NOMO-1 treated with dmso at 0.1 percent for 144 hours (cell line): ENCODE results near the gene CNBD2.
"Not testable (repeated sequence)": the region's sequence is repeated elsewhere in the genome, so short reads cannot be mapped to it uniquely, and the experiment has no call there.

ENCODE experiments used
- DNase-seq: peaks from one replicate; lab custom pipeline; 2025; ENCODE audit not compliant: unreplicated experiment; lab: John Stamatoyannopoulos, UW

The CNBD2 gene

GRCh38 chr20:35967979-35968640, at the start of gene CNBD2:
Gene CNBD2 (plus strand): TSS chr20:35968590. CDS start chr20:35968763, 173 bp downstream.
- no peak for DNase-seq

- DNase-seq = no peak
These were observed 47.9 kb upstream of the CNBD2 start for GRCh38 chr20:35920523-35920922.

- DNase-seq = no peak
These were observed 39.1 kb upstream of the CNBD2 start for GRCh38 chr20:35929301-35929700.

GRCh38 chr20:35934050-35934449, 34.3 kb upstream of the CNBD2 start:
- DNase-seq = no peak

- no peak for DNase-seq
These were observed 29.1 kb upstream of the CNBD2 start for GRCh38 chr20:35939264-35939663.

DNA sequence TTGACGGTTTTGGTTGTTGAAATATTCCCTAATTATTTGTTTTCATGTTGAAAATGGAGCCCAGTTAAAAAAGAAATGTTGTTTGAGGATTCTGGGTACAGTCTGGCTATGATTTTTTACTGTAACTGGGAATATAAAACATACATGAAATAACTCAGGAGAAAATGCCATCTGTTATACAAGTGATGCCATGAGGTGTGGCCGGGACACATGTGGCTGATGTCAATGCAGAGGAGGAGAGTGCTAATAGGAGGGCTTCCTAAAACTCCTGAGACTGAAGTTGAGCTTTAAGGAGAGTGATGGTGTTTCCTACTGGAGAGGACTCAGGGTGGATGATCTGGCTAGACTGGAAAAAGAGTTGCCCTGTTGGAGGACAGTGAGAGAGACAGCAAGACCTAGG, 26.8 kb upstream of the CNBD2 start:
- DNase-seq = no peak

DNA sequence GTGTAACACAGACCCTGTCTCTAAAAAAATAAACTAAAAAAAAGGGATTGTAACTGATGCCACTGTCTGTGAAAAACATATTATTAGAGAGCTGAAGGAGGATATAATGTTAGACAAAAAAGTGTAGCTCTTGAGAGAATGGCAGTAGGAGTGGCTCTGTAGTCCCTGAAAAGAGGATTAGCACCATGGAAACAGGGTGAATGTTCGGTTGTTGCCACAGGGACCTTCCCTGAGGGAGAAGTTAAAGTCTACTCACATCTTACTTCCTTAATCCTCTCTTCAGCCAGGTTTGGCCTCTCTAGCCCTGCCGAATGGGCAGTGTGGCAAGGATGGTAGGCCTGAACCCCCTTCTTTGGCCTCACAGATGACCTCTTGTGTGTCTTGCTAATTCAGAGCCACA, 26.1 kb upstream of the CNBD2 start:
- DNase-seq = no peak

GRCh38 chr20:35947489-35947888, 20.9 kb upstream of the CNBD2 start:
- no peak for DNase-seq

- DNase-seq = no peak
These were observed 20.5 kb upstream of the CNBD2 start for GRCh38 chr20:35947907-35948306.

DNA sequence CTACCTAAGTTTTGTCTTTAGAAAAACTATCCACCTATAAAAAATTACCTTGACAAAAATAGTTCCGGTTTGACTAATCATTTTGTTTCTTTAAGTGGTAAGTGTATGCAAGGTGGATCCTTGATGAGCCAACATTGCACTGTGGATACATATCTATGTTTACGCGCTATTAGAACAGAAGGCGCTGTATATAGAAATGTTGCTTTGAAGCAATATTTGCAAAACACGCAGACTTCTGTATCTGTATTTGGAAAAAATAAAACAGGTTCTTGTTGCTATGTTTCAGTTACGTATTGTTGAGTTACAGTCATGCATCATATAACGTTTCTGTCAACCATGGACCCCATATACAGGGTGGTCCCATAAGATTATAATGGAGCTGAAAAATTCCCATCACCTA, 18.3 kb upstream of the CNBD2 start:
- no peak for DNase-seq

GRCh38 chr20:35952080-35952479, 16.3 kb upstream of the CNBD2 start:
- not testable (repeated sequence) for DNase-seq

- peak; percentile 85 for DNase-seq
These were observed 15.7 kb upstream of the CNBD2 start for GRCh38 chr20:35952480-35953386.

DNA sequence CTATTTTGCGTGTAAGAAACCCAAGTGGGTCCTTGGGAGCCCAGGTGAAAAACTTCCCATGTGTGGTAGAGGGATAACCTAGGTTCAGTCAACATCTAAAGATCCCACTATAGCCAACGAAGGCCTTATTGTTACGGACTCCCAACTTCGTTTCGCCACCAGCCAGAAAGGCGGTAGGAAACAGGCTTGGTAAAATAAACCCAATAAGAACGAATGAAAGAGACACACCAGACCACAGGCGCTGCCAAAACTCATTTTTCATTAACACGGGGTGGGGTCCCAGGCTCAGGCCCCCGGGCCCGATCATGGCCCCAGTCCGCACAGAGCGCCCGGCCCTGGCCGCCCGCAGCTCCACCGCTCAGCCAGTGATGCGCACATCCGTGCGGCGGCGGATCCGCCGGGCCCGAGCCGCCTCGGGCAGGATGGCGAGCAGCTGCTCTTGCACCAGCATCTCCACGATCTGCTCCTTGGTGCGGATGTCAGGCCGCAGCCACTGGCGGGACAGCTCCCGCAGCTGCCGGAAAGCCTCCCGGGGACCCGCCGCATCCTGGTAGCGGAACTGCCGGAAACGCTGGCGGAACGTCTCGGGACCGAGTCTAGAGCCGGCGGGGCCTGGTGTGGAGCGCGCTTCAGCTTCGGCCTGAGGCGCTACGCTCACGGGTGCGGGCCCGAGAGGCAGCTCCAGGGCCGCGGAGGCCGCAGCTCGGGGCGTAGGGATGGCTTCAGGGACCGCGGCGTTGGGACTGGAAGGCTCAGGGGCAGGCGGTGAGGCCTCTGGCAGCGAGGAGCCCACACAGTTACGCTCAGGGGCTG, 14.8 kb upstream of the CNBD2 start:
- peak; percentile 51 for DNase-seq

DNA sequence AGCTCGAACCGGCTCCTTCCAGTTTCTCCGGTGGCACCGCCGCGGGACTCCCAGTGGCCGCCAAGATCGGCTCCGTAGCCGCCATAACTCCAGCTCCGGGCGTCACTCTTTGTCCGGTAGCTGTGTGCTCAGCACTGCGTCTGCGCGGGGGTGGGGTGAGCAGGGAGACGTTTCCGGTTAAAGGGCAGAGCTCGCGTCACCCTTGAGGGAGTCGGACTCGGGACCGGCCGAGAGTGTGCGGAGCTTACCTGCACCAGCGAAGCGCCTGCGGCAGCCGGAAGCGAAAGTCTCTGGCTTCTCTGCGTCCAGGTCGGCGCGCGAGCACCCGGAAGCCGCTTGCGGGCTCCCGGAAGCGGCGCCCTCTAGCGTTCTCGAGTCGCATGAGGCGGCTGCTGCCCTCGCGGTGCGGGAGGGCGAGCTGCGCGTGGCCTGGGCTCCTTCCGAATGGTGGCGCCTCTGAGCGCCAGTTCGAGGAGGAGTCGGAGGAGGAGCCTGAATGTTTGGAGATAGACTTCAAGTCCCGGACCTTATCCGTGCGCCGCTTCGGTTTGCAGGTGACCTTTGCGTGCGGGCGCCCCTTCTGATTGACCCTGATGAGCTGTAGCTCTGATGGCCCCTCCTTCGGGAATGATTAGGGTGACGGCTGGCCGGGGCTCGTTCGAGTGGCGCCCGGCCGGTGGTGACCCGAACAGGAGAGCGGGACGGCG, 14.0 kb upstream of the CNBD2 start, which contains the start of gene SCAND1:
SCAND1 (minus strand) TSS at position 303 of the 707 bp plus-strand sequence; CDS start at position 85, 218 bp downstream.
- DNase-seq = peak; percentile 93

DNA sequence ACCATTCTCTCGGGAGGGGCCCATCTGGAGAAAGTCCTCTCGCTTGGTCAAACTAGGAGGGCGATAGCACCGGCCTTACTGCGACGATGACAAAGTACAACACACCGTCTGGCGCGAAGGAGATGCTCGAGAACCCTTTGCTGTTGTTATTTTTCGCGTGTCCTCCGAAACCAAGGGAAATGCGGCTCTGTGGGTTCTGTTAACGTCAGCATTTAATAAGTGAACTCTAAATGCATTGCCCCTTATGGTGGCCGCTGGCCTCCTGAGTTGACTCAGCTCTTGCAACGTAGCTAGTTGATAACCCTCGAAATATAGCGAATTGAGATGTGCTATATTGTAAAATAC, 13.5 kb upstream of the CNBD2 start:
- no peak for DNase-seq

- no peak for DNase-seq
These were observed 11.8 kb upstream of the CNBD2 start for GRCh38 chr20:35956616-35957015.

- not testable (repeated sequence) for DNase-seq
These were observed 9.1 kb upstream of the CNBD2 start for GRCh38 chr20:35959291-35959690.

- no peak for DNase-seq
These were observed 4.5 kb upstream of the CNBD2 start for GRCh38 chr20:35963878-35964277.

DNA sequence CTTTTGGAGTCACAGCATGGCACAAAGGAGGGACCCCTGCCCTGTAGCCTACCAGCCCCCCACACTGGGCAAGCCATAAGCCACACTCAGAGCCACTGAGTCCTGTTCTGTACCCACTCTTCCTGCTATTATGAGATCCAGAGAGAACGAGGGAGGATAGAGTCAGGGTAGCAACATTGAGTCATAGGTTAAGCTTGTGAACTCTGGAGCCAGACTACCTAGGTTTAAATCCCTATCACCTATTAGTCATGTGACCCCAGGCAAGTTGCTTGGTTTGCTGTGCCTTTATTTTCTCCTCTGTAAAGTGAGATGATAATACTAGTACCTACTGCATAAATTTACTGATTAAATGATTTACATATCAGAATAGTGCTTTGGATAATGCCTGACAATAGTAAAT, 540 bp downstream of the CNBD2 start:
- DNase-seq = no peak

DNA sequence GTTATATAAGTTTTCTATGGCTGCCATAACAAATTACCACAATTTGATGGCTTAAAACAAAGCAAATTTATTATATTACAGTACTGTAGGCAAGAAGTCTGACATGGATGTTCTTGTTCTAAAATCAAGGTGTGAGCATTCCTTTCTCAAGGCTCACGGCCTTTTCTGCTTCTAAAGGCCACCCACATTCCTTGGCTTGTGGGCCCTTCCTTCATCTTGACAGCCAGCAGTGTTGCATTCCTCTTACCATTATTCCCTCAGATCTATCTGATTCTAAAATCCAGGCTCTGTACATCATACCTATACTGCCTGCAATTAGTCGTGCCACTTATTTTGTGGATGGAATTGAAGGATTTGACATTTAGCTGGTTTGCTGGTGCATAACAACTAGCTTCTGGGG, 3.6 kb downstream of the CNBD2 start:
- DNase-seq = no peak

- DNase-seq = no peak
These were observed 4.1 kb downstream of the CNBD2 start for GRCh38 chr20:35972462-35972861.
